ENCODE data around the gene ARRDC3. TPM values are rescaled to one million over a fixed set of nuclear protein-coding genes. Genes with fewer than 3 reads are reported as not detected.

The ARRDC3 gene
- total and polyA plus RNA-seq, 2 of the 8 experiments (the other 6 are each of a cell fraction or from before 2014, with no cell fraction given): 2.9 to 5.7 TPM

GRCh38 chr5:91380491-91381238 is 2.5 kb downstream of the ARRDC3 start:
- peaks cover 0 to 11% (median 0%) of the 10 kb centered on the region in 4 experiments; a peak in 1 of 8 replicates for H3K36me3 ChIP-seq (ENCODE audit: control insufficient read depth in 2 of 4, insufficient read depth in 4 of 4, low read length in 3 of 4)
- peak overlapping the region; percentile 100 for H3K9ac ChIP-seq (replicated peaks in 1 of 4; ENCODE audit: extremely low read depth in 1 of 4, low read depth in 3 of 4, low read length in 3 of 4)
- H3K27ac ChIP-seq (ENCODE audit: low read depth, low read length): peak overlapping the region; percentile 99
- H3K4ac ChIP-seq (replicated peaks; ENCODE audit: insufficient read length, low read depth, low read length): peak overlapping the region; percentile 19
- no peaks in the 10 kb centered on the region; a peak in 2 of 7 replicates for H3K4me1 ChIP-seq (replicated peaks in 1 of 4; ENCODE audit: control insufficient read depth in 3 of 4, insufficient read depth in 4 of 4, low read length in 3 of 4)
- peak overlapping the region; percentile 81 for H3K56ac ChIP-seq (replicated peaks; ENCODE audit: insufficient read length, low read depth, low read length)
- no peak overlapping the region for H4K91ac ChIP-seq (replicated peaks; ENCODE audit: insufficient read length, low read length)
- 2% methylated on average over 31 of the region's 42 CpGs; no CpG with 5 or more reads in 1 of the 2 experiments for WGBS, 2 experiments (ENCODE audit: extremely low coverage in 1 of 2, insufficient coverage in 1 of 2, insufficient read length in 1 of 2, insufficient replicate concordance in 2 of 2, low coverage in 1 of 2, low lambda C conversion rate in 2 of 2, missing lambda C conversion rate in 1 of 2)
- DNase-seq (ENCODE audit: low read depth in 1 of 2, low spot score in 2 of 2) (peak; percentile 79 to 97), FAIRE-seq (no peak)
- H2BK12ac ChIP-seq (ENCODE audit: low read depth, low read length): peak overlapping the region; percentile 97; the same call in 1 of the 2 replicates
- H2BK20ac ChIP-seq (ENCODE audit: low read length): no peak overlapping the region
- peaks cover 16% of the 10 kb centered on the region for H3K23me2 ChIP-seq (ENCODE audit: low read depth, low read length)
- no peaks in the 10 kb centered on the region for H3K9me3 ChIP-seq (ENCODE audit: insufficient read depth in 2 of 2, low read depth in 1 of 2, low read length in 1 of 2)
- H3K79me1 ChIP-seq (ENCODE audit: low read depth, low read length): no peaks in the 10 kb centered on the region
- H4K5ac ChIP-seq (ENCODE audit: insufficient read length, low read depth, low read length): peak overlapping the region; percentile 63
- H2BK120ac ChIP-seq (replicated peaks; ENCODE audit: low read depth, low read length): no peak overlapping the region
- no peaks in the 10 kb centered on the region for H4K20me1 ChIP-seq (replicated peaks in 1 of 2; ENCODE audit: control insufficient read depth in 1 of 2, insufficient read depth in 2 of 2, low read length in 2 of 2)
- H2BK5ac ChIP-seq (ENCODE audit: low read depth, low read length): peak overlapping the region; percentile 98
- H3K18ac ChIP-seq (ENCODE audit: extremely low read depth, low read length): peak overlapping the region; percentile 81; the same call in 1 of the 2 replicates
- POLR2A ChIA-PET (ENCODE audit: partially characterized antibody): interaction anchor here (0.6 to 2.1 kb wide), 49 partner anchors 8 to 1678 kb away, joined by 3 to 20 read pairs (median 4); no protein-coding TSS in a partner anchor
- peaks cover 0 to 15% of the 10 kb centered on the region in 2 experiments; a peak in 2 of 4 replicates for H3K79me2 ChIP-seq (ENCODE audit: control insufficient read depth in 1 of 2, insufficient read depth in 2 of 2, low read length in 2 of 2)
- H2AK5ac ChIP-seq (ENCODE audit: low read depth, low read length): peak overlapping the region; percentile 98; the same call in 1 of the 2 replicates
- peak overlapping the region; percentile 100; the same call in 1 of the 2 replicates for H4K8ac ChIP-seq (ENCODE audit: extremely low read depth, insufficient read depth, low read length)
- peak overlapping the region; percentile 85 to 94 (median 90) for H3K4me3 ChIP-seq (ENCODE audit: extremely low read depth in 1 of 4, insufficient read depth in 2 of 4, low read depth in 3 of 4, low read length in 4 of 4)
- H3K14ac ChIP-seq (ENCODE audit: insufficient read length): no peak overlapping the region
- peak overlapping the region; percentile 79 to 94 for H3K4me2 ChIP-seq (ENCODE audit: insufficient read depth in 1 of 2, low read depth in 2 of 2, low read length in 2 of 2)
- CTCF ChIA-PET (ENCODE audit: partially characterized antibody): interaction anchor here (0.6 to 1.8 kb wide), 7 partner anchors 15 to 161 kb away, joined by 3 to 5 read pairs (median 4); no protein-coding TSS in a partner anchor
- no peaks in the 10 kb centered on the region for H3K27me3 ChIP-seq (replicated peaks in 1 of 4; ENCODE audit: control insufficient read depth in 3 of 4, extremely low read depth in 1 of 4, insufficient read depth in 3 of 4, low read length in 3 of 4)
- H2BK15ac ChIP-seq (ENCODE audit: low read length): no peak overlapping the region
- no peak overlapping the region for H2AFZ ChIP-seq (ENCODE audit: low read length)
- H3K23ac ChIP-seq (ENCODE audit: insufficient read length): no peak overlapping the region
- TF ChIP-seq CEBPB (IDR thresholded peaks at IDR 0.05; ENCODE audit: low read depth, low read length) (no peak), POLR2A (IDR thresholded peaks at IDR 0.05; ENCODE audit: control extremely low read depth in 1 of 2, low read depth in 2 of 2, low read length in 2 of 2) (peak; percentile 86 to 98), EZH2 (IDR thresholded peaks at IDR 0.05; ENCODE audit: low read depth, low read length, severe bottlenecking) (no peak), ATF3 (IDR thresholded peaks at IDR 0.05; ENCODE audit: insufficient read depth, low read depth, low read length) (no peak), RFX5 (IDR thresholded peaks at IDR 0.05; ENCODE audit: borderline replicate concordance, low read depth, low read length) (peak; percentile 85), RXRA (IDR thresholded peaks at IDR 0.05; ENCODE audit: insufficient read depth, low read depth, low read length) (no peak), CTBP2 (IDR thresholded peaks at IDR 0.05; ENCODE audit: borderline replicate concordance, insufficient read depth, insufficient read length, low read length) (no peak), SP2 (IDR thresholded peaks at IDR 0.05; ENCODE audit: low read length) (no peak), HDAC6 (IDR thresholded peaks at IDR 0.05; ENCODE audit: low read depth, low read length) (no peak), EGR1 (IDR thresholded peaks at IDR 0.05; ENCODE audit: borderline replicate concordance, low read depth, low read length) (no peak), TBP (IDR thresholded peaks at IDR 0.05; ENCODE audit: low read depth, low read length) (peak; percentile 91), BACH1 (IDR thresholded peaks at IDR 0.05; ENCODE audit: low read length) (no peak)
